Lower leg skin (tissue), 3 donors: Measurements from ENCODE around the gene PGLYRP4.

Experiments
- CTCF ChIP-seq, 3 donors: fragments of 450-650 bp; IDR thresholded peaks; one replicate each; pipeline ENCODE4 v1.5.1; 2016; ENCODE audit warnings: antibody characterized with exemption in 3 of 3, mild to moderate bottlenecking in 3 of 3, moderate library complexity in 2 of 3
- POLR2A ChIP-seq, 2 donors: fragments of 450-650 bp; IDR thresholded peaks; one replicate each; pipeline ENCODE4 v1.6.1; 2016 to 2017; ENCODE audit warnings: antibody characterized with exemption in 2 of 2, mild to moderate bottlenecking in 1 of 2, moderate library complexity in 1 of 2

GRCh38 chr1:153360190-153360589 lies 11.5 kb upstream of the PGLYRP4 start:
- TF ChIP-seq CTCF (IDR thresholded peaks at IDR 0.05) (no peak), POLR2A (IDR thresholded peaks at IDR 0.05) (no peak)
